Stomach (tissue), 9 donors: ENCODE measurements around the gene KCNA2. TPM values are rescaled to one million over a fixed set of nuclear protein-coding genes. Genes with fewer than 3 reads are reported as not detected.

Experiments
- DNase-seq, 2 donors: peaks; one replicate each; pipeline versions ENCODE4 v3.0.0 to v3.0.0-alpha.2; 2013 to 2019
- H3K27ac ChIP-seq, 5 donors: fragments of 200-600 bp in 4 of 5; sonication (generic) in 4 of 5; one replicate each; pipeline ENCODE4 v1.5.1; 2013 to 2019; ENCODE audit warnings: mild to moderate bottlenecking in 1 of 5, moderate library complexity in 1 of 5
- H3K27me3 ChIP-seq, 3 donors: fragments of 200-600 bp; sonication (generic); one replicate each; pipeline ENCODE4 v1.5.1; 2017 to 2019; ENCODE audit warnings: mixed run types in 1 of 3
- H3K36me3 ChIP-seq, 4 donors: fragments of 200-600 bp; sonication (generic); 1 replicate in 3 of 4; 2 replicates in 1 of 4; pipeline ENCODE4 v1.5.1; 2016 to 2019
- H3K4me1 ChIP-seq, 4 donors: fragments of 200-600 bp; sonication (generic); one replicate each; pipeline ENCODE4 v1.5.1; 2016 to 2019
- H3K4me3 ChIP-seq, 4 donors: fragments of 200-600 bp; sonication (generic) in 3 of 4; one replicate each; pipeline ENCODE4 v1.5.1; 2016 to 2019; ENCODE audit warnings: mild to moderate bottlenecking in 1 of 4
- H3K9me3 ChIP-seq, 4 donors: fragments of 200-600 bp; sonication (generic); one replicate each; pipeline ENCODE4 v1.5.1; 2016 to 2019
- CTCF ChIP-seq, 7 experiments: fragments of 450-650 bp in 4 of 7; fragments of 200-600 bp in 3 of 7; sonication (generic) in 3 of 7; IDR thresholded peaks; one replicate each; pipeline ENCODE4 v1.5.1; 2016 to 2019; ENCODE audit warnings: antibody characterized with exemption in 7 of 7, control low read depth in 2 of 7, mild to moderate bottlenecking in 1 of 7
- EP300 ChIP-seq: sonication (generic); formaldehyde crosslinking; IDR thresholded peaks from one replicate; pipeline ENCODE4 v1.6.1; 2017; ENCODE audit warnings: antibody characterized with exemption
- POLR2A ChIP-seq, 4 donors: fragments of 450-650 bp; IDR thresholded peaks; one replicate each; pipeline ENCODE4 v1.6.1; 2016; ENCODE audit warnings: antibody characterized with exemption in 4 of 4, control low read depth in 2 of 4, mild to moderate bottlenecking in 1 of 4, moderate library complexity in 1 of 4
- POLR2AphosphoS5 ChIP-seq, 3 donors: sonication (generic); formaldehyde crosslinking; IDR thresholded peaks; one replicate each; pipeline ENCODE4 v1.6.1; 2016; ENCODE audit warnings: antibody characterized with exemption in 3 of 3
- WGBS, 5 donors: extraction: QIAGEN DNeasy Blood & Tissue Kit in 3 of 5; methylation state at CpG; one replicate each; pipeline versions ENCODE4 v1.1.5 to v1.1.7; 2013 to 2018; 5-methylcytosine and 5-hydroxymethylcytosine counted together
- intact Hi-C: fragments of 100-400 bp; cut with DNase I; formaldehyde crosslinking; loops from one replicate; pipeline ENCODE4 v1.15.1; 2023; ENCODE audit warnings: low total_unique reads
- polyA plus RNA-seq, 3 donors: library from polyadenylated mRNA; stranded (reverse); fragments of 200-250 nt; gene quantifications; one replicate each; pipeline ENCODE4 v1.2.3, GENCODE V29; 2013
- total RNA-seq, 5 donors: library from RNA; depleted of rRNA; stranded (reverse); fragments of >200 nt; gene quantifications; one replicate each; pipeline versions ENCODE4 v1.1.0 to v1.2.3, GENCODE V29; 2014 to 2016
- donor health status: healthy with polysubstance abuse.
- donor health status: Bipolar disorder and iron deficiency.
- donor health status: healthy.

Gene KCNA2
- total and polyA plus RNA-seq, 8 donors = under 0.01 to 42.0 (median 0.87) TPM; not detected in 3

DNA sequence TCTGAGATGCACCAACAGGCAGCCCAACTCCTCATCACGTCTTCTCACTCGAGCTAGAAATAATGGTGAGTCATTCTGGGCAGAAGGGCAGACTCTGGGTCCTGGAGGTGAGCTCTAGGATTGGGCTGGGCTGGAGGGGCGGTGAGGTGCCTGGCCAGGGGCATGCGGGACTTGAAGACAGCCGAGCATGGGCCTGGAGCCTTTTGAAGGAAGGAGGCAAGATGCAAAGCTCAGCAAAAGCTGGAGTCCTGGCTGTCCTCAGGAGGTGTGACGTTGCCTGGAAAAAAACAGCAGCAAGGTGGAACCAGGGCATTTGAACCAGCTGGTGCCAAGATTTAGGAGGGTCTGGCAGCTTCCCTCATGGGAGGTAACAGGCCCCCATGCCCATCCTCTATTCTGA lies 712 bp downstream of the KCNA2 start:
- Histone ChIP-seq H3K4me3 (peak overlapping the region in 2 of 4 donors; percentile 69), H3K4me1 (peaks cover 23 to 31% (median 26%) of the 10 kb centered on the region in 4 donors), H3K27ac (no peak overlapping the region), H3K9me3 (no peaks in the 10 kb centered on the region), H3K27me3 (peaks cover 0 to 73% (median 45%) of the 10 kb centered on the region in 3 donors), H3K36me3 (no peaks in the 10 kb centered on the region)
- intact Hi-C loops = no loop called here
- DNase-seq = no peak
- TF ChIP-seq EP300 (no peak), POLR2AphosphoS5 (IDR thresholded peaks at IDR 0.05) (no peak), POLR2A (IDR thresholded peaks at IDR 0.05) (no peak), CTCF (IDR thresholded peaks at IDR 0.05) (no peak)
- whole genome bisulfite sequencing, 5 donors = 64 to 75% (median 73%) methylated on average over 6 of the region's 6 CpGs

- no peak overlapping the region for H3K4me3 ChIP-seq
- H3K4me1 ChIP-seq = peaks cover 23 to 31% (median 26%) of the 10 kb centered on the region in 4 donors
- intact Hi-C loops = no loop called here
- no peak for DNase-seq
- H3K36me3 ChIP-seq = no peaks in the 10 kb centered on the region
- peaks cover 0 to 65% (median 45%) of the 10 kb centered on the region in 3 donors for H3K27me3 ChIP-seq
- TF ChIP-seq EP300 (no peak), CTCF (IDR thresholded peaks at IDR 0.05) (no peak), POLR2A (IDR thresholded peaks at IDR 0.05) (no peak), POLR2AphosphoS5 (IDR thresholded peaks at IDR 0.05) (no peak)
- no peak overlapping the region for H3K27ac ChIP-seq
- no peaks in the 10 kb centered on the region for H3K9me3 ChIP-seq
- WGBS, 5 donors = 74 to 87% (median 75%) methylated on average over 4 to 9 of the region's 9 CpGs
Observed at GRCh38 chr1:110604586-110605148, 1.5 kb downstream of the KCNA2 start.

- DNase-seq = no peak
- peaks cover 0 to 49% (median 36%) of the 10 kb centered on the region in 3 donors for H3K27me3 ChIP-seq
- 87 to 97% (median 91%) methylated on average over 3 of the region's 3 CpGs for WGBS, 5 donors
- no peak overlapping the region for H3K4me3 ChIP-seq
- H3K9me3 ChIP-seq = no peaks in the 10 kb centered on the region
- TF ChIP-seq EP300 (no peak), CTCF (IDR thresholded peaks at IDR 0.05) (no peak), POLR2AphosphoS5 (IDR thresholded peaks at IDR 0.05) (no peak), POLR2A (IDR thresholded peaks at IDR 0.05) (no peak)
- no peaks in the 10 kb centered on the region for H3K36me3 ChIP-seq
- intact Hi-C loops = no loop called here
- H3K27ac ChIP-seq = no peak overlapping the region
- peaks cover 23 to 31% (median 25%) of the 10 kb centered on the region in 4 donors for H3K4me1 ChIP-seq
Observed at GRCh38 chr1:110603058-110603457, 3.1 kb downstream of the KCNA2 start.

DNA sequence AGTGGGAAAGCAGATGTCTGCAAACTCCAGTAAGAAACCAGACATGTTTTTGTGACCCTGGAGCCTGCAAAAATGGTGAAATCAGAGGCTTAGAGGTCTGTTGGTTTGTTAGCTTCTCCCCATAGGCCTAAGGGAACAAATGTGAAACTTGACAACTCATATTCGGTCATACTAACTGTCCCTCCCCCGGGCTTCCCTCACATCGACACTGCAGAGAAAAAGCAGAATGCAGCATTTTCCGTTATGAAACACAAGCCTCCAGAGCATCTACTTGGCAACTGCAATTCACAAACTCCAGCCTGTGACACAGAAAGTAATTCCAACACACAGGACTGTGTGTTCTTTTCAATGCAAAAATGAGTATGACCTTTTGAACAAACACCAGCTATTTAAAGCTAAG lies 3.7 kb downstream of the KCNA2 start:
- H3K9me3 ChIP-seq = no peaks in the 10 kb centered on the region
- no peak overlapping the region for H3K4me3 ChIP-seq
- no peaks in the 10 kb centered on the region for H3K36me3 ChIP-seq
- no peak overlapping the region for H3K27ac ChIP-seq
- 81 to 88% (median 82%) methylated on average over 4 of the region's 4 CpGs for WGBS, 5 donors
- intact Hi-C loops = no loop called here
- peaks cover 0 to 43% (median 30%) of the 10 kb centered on the region in 3 donors for H3K27me3 ChIP-seq
- TF ChIP-seq POLR2AphosphoS5 (IDR thresholded peaks at IDR 0.05) = no peak
- TF ChIP-seq EP300 = no peak
- no peak for TF ChIP-seq POLR2A (IDR thresholded peaks at IDR 0.05)
- no peak for TF ChIP-seq CTCF (IDR thresholded peaks at IDR 0.05)
- H3K4me1 ChIP-seq = peaks cover 19 to 26% (median 20%) of the 10 kb centered on the region in 4 donors
- peak in 1 of 2 donors; percentile 50 for DNase-seq
